ENCODE data around the gene ZNF490.

DNA sequence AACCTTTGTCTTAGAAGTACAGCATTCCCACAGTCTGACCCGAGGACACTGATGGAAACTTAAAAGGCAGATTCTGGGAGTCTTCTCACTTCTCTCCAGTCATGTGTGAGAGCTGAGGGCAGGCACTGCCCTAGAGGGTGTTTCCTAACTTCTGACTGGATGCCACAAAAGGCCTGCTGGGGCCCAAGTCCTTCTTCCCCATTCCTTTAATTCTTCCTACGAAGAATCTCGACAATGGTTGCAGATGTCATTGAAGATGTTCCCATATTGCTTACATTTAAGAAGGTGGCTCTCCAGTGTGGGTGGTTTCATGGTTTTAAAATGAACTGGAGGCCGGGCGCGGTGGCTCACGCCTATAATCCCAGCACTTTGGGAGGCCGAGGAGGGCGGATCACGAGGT is 32.0 kb downstream of the ZNF490 start:
- TF ChIP-seq POLR2A (IDR thresholded peaks at IDR 0.05) (no peak), CTCF (IDR thresholded peaks at IDR 0.05) (no peak)
